NCI-H1694 treated with DMSO at 0.1 percent for 48 hours (cell line): ENCODE results near the gene MTOR.
"Not testable (repeated sequence)": the region's sequence is repeated elsewhere in the genome, so short reads cannot be mapped to it uniquely, and the experiment has no call there.

Experiments used
- DNase-seq: peaks from one replicate; lab custom pipeline; 2025; lab: John Stamatoyannopoulos, UW

The MTOR gene

DNA sequence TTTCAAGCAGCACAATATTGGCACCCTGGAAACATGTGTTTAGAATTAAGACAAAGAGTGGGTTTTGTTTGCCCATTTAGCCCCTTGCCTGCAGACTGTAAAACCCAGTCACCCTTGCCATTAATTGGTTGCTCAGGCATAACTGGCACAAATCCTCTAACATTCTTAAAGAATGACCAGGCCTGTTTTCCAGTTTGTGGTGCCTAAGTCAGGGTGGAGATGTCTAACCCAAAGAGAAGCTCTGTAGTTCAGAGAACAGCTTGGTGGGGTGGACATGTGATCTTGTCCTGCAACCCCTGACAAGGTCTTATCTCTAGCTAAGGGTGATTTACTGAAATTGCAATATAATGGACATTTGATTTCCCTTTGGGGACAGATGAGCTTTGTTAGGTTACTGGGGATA is 82.0 kb downstream of the MTOR start:
- DNase-seq, result no peak

- DNase-seq, result not testable (repeated sequence)
Observed at GRCh38 chr1:11179749-11180148, 82.6 kb downstream of the MTOR start.

GRCh38 chr1:11179125-11179524 is 83.2 kb downstream of the MTOR start:
- DNase-seq, result no peak

GRCh38 chr1:11178021-11179015 is 84.0 kb downstream of the MTOR start:
- DNase-seq, result peak; percentile 53

DNA sequence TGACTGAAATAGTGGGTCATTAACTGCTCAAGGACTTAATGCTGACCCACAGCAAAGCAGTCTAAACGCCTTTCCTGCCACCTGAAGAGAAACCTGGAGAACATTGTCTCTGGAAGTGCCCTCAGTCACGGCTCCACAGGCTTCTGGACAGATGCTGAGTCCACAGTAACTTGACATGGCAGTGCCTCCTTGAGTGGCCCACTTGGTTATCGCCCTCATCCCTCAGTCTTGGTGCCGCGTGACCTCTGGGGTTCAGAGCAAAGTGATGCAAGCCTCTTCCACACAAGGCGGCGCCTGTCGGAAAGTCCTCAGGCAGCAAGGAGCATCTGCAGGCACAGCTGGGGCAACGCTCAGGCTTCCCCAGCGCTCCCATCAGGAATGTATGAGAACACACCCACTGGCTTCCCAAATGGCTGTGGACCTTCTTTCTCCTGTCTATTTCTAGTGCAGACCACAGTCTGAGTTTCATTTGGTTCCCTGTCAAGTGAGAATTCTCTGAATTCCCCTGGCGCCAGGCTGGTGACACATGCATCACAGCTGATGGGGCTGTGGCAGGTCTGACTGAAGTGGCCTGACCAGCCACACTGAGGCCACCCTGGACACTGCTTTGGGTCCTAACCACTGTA is 86.2 kb downstream of the MTOR start:
- no peak for DNase-seq

DNA sequence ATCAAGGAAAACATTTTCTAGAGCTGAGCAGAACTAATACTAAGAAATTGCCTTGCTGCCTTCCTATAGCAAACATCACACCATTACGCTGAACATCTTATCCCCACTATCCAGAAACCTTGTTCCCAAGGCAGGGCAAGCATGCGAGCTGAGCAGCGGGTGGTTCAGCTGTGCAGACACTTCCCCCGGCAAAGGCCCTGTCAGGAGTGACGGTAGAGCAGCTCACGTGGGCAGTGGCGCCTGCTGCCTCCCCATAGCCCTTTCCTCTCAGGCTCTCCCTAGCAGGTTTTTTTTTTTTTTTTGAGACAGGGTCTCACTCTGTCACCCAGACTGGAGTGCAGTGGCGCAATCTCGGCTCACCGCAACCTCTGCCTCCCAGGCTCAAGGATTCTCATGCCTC is 86.9 kb downstream of the MTOR start:
- DNase-seq, result no peak

DNA sequence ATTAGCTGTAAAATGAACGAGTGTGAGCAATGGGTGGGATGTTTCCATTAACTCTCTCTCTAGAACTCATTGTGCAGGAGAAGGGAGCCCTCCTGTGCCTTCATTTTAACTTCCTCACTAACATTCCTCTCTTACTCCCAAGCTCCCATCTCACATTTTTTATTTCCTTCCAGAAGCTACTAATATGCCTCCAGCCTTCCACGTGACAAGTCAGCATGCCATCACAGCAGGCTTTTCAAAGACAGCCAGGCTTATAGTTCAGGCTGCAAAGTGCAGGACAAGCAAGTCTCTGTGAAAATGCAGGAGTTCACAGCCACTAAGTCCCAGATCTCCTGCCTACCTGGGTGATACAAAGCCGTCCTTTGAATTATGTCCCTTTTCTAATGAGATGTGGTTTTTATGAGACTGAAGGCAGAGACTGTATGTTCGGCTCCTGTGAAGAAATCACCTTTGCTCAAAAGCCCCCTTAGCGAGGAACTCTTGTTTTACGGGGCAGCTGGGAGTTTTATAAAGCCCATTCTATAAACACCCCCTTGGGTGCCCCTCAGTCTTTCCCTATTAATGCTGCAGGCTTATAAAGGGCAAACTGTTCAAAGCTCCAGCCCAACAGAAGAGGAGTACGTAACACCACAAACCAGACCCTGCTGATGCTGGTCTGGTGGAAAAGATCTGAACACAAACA is 87.9 kb downstream of the MTOR start:
- no peak for DNase-seq

DNA sequence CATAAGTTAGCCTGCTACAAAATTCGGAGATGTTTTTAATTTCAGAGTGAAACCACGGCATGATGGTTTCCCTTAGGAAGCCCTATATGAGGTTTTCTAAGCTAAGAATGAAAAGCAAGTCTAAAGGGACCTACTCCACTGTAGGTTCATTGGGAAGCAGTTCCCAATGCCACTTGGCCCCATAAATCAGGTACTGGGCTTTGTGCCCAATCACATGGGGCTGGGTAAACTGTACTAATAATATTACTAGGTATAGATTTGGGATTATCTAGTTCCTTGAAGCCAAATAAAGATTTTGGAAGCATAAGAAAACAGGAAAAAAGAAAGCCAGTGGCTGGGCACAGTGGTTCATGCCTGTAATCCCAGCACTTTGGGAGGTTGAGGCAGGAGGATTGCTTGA is 92.2 kb downstream of the MTOR start:
- DNase-seq, result no peak

GRCh38 chr1:11169202-11169601 is 93.1 kb downstream of the MTOR start:
- DNase-seq, result no peak

DNA sequence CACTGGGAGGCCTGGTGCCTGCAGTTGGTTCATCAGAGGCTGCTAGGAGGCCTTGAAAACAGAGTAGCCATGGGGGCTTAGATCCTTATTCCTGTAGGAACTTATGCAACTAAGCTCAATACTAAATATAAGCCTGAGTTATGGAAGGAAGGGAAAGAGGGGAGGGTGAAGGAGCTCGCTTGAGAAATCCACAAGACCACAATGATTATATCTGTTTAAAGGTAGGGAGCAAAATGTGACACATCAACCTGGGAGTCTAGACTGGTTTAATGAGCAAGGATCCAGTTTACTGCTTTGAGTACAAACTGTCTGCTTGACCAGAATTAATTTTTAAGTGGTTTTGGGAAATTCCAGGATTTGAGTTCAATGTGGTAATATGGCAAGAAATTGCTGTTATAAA is 93.6 kb downstream of the MTOR start:
- no peak for DNase-seq

GRCh38 chr1:11166744-11167143 is 95.6 kb downstream of the MTOR start:
- DNase-seq, result not testable (repeated sequence)

DNA sequence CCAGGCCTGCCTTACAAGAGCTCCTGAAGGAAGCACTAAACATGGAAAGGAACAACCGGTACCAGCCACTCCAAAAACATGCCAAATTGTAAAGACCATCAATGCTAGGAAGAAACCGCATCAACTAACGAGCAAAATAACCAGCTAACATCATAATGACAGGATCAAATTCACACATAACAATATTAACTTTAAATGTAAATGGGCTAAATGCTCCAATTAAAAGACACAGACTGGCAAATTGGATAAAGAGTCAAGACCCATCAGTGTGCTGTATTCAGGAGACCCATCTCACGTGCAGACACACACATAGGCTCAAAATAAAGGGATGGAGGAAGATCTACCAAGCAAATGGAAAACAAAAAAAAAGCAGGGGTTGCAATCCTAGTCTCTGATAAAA is 99.6 kb downstream of the MTOR start:
- not testable (repeated sequence) for DNase-seq

- no peak for DNase-seq
Observed at GRCh38 chr1:11158720-11159321, 103.5 kb downstream of the MTOR start.

DNA sequence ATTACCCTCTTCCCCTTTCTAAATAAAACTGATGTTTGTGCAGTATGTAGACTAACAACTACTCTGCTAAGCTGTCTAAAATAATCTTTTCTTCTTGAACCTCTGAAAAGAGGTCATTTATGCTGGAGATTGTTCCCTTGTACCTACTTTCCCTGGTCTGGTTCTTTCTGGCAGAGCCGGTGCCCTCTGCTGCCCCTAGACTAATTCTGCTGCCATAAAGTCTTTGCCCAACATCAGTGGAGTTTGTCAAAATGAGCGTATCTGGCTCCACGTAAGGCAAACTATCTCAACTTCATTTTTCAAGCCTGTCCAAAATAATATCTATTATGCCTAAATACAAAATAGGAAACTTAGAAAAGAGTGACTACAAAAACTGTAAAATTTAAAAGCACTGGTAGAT is 104.1 kb downstream of the MTOR start:
- no peak for DNase-seq

DNA sequence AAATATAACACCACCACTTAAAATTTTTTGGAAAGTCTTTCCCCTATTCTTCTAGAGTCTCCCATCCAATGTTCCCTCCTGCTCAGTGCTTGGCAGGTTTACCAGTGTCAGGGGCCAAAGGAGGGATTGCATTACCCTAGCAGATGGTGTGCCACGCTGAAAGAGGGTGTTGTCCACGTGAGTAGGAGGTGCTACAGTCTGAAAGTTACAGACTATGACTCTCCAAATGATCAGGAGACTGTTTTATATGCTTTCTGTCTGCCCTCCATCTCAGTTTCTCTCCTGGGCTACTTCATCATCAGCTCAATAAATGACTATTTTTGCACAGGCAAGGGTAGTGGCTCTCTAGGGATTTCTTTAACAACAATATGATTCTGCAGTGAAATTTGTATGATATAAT is 104.5 kb downstream of the MTOR start:
- DNase-seq, result peak; percentile 89

GRCh38 chr1:11157394-11157793 is 105.0 kb downstream of the MTOR start:
- DNase-seq, result no peak

- DNase-seq, result no peak
Observed at GRCh38 chr1:11156963-11157362, 105.4 kb downstream of the MTOR start.

DNA sequence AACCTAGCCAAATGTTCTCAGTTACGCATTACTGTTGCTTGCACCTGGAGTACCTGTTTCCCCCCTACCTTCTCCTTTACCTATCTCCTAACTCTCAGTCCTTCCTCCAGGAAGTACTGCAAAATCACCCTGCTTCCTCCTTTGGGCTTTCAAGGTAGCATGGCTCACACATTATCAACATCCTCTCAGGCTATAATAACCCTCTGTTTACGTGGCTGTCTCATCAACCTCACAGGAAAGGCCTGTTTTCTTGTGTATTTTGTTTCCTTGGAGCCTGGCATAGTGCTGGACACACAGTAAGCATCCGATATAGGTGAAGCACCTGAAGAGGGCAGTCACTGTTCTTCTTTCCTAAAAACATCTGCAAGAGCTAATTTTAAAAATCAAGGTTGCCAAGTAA is 105.9 kb downstream of the MTOR start:
- DNase-seq, result no peak

DNA sequence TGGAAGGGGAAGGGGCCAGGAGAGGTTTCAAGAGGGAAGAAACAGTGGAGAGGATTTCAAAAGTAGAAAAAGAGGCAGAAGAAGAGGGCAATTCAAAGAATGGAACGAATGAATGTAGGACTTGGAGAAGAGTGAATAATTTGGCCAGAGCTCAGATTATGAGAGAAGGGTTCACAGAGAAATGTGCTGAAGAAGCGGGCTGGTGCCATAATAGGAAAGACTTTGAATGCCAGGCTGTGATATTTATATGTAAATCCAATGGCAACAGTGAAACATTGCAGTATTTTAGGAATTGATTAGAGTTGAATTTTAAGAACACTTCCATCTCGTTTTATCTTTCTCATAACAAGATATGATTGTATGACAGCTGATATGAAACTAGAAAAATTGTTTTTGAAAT is 109.2 kb downstream of the MTOR start:
- DNase-seq, result no peak

DNA sequence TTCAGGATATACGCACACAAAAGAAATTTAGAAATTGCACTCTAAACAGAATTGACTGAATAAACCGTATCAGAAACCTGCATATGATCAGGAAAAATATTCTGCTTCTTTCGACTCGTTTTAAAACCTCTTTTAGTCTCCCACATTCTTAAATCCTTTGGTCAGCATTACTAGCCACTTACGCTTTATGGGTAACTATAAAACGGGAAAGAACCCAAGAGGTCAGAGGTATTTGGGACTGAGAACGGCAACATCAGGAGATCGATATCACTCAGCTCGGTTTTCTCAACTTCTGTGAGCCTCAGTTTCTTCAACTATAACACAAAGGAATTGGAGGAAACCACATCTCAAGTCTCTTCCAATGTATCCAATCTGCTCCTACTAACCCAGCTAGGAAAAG is 109.6 kb downstream of the MTOR start:
- DNase-seq, result no peak

DNA sequence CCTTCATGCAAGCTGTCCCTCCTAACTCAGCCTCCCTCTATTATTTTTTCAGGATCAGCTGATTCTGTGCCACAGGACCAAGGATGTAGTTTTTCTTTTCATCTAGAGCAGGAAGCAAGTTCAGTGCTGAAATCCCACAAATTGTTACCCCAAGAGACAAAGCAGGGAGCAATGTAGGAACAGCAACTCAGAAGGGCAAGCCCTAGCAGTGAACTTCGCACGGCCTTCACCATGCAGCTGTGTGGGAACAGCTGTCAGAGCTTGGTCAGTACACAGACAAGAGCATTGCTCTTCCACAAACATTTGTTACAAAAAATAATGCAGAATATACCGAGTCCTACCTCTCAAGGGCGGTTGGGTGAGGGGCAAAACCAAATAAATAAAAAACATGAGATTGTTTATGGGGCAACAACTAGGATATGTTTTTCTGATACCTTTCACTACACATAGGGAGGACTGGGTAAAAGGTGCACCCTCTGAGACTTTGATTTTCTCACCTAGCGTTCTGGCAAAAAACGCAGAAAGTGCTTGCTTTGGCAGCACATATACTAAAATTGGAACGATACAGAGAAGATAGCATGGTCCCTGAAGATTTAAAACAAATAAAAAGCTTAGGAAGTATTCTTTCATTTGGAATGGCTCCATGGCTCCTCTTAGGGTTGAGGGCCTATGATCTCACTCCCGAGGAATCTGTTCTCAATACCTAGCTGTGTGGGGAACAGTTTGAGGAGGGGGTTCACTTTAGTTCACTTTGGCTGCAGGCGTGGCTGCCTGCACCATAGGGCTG is 110.3 kb downstream of the MTOR start:
- DNase-seq, result no peak

GRCh38 chr1:11151114-11151513 is 111.2 kb downstream of the MTOR start:
- DNase-seq, result no peak
